OCI-M2 (cell line): ENCODE data around the gene MAN1B1.
"Not testable (repeated sequence)": the region's sequence is repeated elsewhere in the genome, so short reads cannot be mapped to it uniquely, and the experiment has no call there.

Experiments used
- DNase-seq: peaks from one replicate; lab custom pipeline; 2025; ENCODE audit not compliant: unreplicated experiment; lab: John Stamatoyannopoulos, UW

MAN1B1 gene

DNA sequence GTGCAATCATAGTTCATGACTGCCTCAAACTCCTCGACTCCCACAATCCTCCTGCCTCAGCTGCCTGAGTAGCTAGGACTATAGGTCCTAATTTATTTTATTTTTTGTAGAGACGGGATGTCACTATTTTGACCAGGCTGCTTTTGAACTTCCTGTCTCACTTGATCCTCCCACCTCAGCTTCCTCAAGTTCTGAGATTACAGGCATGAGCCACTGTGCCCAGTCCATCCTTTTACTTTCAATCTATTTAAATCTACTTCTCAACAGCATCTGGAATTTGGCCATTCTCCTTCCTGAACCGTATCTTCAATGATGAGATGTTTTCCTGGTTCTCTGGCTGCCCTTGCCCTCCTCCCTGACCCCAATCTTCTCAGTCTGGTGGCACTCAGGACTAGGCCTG is 40.0 kb downstream of the MAN1B1 start:
- DNase-seq: no peak

DNA sequence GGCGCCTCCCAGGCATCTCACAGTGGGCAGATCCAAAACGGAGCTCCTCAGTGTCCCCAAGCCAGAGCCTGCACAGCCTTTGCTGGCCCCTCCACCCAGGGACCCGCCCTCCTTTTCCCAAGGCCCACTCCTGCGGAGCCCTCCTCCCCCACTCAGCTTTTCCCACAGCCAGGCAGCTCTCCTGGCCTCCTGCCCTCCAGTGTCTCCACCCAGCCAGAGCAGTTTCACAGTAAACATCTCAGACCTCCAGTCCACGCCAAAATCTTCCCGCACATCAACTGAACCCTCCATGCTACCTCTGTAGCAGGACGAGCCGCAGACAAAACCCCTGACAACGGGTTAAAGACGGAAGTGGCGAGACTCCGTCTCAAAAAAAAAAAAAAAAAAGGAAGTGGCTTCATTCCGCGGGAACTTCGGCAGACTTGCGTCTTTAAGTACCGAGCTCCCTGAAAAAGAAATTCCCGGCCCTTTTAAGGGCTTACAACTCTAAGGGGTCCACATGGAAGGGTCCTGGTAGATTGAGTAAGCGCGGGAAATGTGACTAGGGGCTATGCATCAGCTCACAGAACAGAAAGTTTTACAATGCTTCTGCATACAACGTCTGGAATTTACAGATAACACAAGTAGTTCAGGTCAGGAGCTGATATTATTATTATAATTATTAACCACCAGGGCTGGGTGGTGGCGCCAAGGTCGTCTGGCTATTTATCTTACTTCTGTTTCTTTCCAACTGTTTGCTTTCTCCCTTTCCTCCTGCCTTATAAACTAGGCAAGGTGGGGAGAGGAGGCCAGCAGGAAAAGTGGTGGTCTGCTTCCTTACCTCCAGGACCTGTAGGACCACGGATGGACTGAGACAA is 40.7 kb downstream of the MAN1B1 start:
- DNase-seq: peak; percentile 43

DNA sequence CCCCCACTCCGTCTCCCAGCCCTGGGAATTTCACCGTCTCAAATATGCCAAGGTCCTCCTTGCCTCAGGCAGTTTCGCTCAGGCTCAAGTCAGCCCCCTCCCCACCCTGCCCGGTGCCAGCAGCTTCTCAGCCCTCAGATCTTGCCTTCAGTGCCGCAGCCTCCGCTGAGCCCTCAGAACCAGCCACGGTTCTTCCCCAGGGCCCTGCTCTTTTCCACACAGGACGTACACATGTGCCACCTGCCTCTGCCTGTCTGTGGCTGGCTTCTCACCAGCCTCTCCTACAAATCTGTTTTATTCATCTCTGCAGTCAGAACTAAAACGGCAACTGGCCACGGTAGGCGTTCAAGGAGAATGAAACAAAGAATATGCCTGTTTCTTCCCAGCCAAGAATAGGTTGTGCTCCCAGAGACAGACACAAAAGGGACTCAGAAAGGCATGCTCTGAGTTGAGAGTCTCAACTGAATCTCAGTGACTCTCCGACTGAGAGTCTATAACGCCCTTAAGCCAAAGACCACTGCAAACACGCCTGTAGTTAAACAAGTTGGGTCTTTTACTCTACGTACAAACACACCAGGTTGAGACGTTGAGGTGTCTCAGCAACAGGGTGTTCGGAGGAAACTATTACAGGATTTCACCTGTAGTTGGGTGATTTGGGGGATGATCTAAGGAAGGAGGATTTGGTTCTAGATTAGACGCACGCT is 41.5 kb downstream of the MAN1B1 start:
- no peak for DNase-seq

DNA sequence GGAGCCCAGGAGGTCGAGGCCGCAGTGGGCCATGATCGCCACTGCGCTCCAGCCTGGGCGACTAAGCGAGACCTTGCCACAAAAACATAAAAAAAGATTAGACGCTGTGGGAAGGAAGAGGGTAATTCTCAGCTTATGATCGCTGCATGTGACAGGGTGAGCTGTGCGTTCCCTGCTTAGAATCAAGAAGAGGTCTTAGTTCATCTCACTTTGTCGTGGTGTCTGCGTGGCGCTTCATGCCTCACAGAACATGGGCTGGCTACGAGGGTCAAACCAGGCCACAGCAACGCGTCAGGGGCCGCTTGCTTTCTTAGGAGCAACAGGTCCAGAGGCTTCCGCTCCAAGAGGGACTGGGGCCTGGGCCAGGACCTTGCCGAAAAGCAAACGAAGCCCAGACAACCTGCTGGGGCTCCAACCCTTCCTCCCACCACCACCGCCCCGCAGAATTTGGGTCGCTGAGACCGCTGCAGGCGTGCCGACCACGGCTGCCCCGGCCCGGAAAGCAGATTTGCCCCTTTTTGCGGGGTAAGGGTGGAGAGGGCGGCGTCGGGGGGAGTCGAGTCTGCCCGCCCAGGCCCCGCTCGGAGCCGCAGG is 42.2 kb downstream of the MAN1B1 start:
- no peak for DNase-seq

DNA sequence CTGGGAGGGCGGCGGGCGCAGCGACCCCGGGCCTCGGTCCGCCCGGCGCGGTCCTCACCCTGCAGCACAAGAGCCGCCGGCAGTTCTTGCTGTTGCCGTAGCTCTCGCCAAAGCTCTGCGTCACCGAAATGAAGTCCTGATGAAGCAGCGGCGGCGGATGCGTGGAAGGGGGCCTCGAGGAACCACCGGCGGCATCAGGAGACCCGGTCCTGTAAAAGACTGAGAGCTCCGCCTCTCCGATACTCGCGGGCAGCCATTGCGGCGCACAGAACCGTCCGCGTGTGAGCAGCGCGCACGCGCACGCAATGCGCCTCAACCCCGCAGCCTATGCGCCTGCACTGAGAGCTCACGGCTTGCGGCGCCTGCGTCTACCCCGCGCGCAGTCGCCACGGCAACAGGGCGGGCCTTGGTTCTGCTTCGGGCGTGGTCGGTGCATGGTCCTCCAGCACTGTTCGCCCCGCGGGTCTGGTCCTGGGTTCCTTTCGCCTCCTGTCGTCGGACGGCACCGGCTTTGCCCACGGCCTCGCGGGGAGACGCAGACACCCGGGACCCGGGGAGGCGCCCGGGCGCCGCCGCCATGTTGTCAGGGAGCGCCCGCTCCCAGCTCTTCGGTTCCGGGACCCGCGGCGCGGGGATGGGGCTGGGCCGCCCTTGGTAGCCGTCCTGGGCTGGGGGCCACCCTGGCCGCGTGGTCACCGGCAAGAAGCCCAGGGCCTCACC is 42.8 kb downstream of the MAN1B1 start:
- peak; percentile 61 for DNase-seq

DNA sequence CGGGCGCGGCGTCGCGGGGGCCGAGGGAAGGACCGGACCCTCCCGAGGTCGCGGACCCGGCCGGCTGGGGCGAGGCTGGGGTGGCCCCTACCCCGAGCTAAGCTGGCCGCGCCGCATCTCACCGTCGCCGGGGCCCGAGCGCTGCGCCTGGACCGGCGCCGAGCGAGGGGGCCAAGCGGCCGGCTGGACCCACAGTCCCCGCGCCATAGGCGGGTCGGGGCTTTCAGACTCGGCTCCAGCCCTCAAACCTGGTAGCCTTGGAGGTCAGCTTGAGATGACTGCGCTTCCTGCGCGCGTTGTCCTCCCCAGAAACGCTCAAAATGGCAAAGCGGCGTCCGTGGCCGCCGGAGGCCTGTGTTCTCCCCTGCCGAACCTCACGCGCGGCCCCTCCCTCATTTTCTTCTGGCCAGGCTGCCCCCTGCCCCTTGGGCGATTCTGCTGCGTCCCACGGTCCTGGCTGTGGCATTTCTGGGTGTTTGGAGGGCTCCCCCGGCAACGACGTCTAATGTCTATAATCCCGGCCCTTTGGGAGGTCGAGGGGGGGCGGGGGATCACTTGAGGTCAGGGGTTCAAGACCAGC is 43.5 kb downstream of the MAN1B1 start:
- no peak for DNase-seq

DNA sequence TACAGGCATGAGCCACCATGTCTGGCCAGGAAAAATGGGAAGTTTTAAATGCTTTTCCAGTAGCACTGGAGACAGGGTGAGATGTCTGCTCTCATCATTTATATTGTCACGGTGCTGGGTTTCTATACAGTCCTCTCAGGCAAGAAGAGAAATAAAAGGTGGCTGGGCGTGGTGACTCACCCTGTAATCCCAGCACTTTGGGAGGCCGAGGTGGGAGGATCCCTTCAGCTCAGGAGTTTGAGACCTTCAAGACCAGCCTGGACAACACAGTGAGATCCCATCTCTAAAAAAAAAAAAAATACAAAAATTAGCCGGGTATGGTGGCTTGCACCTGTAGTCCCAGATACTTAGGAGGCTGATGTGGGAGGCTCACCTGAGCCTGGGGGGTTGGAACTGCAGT is 47.4 kb downstream of the MAN1B1 start:
- DNase-seq: no peak

DNA sequence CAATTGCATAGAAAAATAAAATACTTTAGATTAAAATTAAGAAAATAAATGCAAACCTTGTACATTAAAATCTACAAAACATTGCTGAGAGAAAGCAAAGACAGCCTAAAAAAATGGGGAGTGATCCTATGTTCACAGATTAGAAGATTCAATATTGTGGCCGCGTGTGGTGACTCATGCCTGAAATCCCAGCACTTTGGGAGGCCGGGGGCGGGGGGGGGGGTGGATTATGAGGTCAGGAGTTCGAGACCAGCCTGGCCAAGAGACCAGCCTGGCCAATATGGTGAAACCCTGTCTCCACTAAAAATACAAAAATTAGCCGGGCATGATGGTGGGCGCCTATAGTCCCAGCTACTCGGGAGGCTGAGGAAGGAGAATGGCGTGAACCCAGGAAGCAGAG is 48.4 kb downstream of the MAN1B1 start:
- not testable (repeated sequence) for DNase-seq

DNA sequence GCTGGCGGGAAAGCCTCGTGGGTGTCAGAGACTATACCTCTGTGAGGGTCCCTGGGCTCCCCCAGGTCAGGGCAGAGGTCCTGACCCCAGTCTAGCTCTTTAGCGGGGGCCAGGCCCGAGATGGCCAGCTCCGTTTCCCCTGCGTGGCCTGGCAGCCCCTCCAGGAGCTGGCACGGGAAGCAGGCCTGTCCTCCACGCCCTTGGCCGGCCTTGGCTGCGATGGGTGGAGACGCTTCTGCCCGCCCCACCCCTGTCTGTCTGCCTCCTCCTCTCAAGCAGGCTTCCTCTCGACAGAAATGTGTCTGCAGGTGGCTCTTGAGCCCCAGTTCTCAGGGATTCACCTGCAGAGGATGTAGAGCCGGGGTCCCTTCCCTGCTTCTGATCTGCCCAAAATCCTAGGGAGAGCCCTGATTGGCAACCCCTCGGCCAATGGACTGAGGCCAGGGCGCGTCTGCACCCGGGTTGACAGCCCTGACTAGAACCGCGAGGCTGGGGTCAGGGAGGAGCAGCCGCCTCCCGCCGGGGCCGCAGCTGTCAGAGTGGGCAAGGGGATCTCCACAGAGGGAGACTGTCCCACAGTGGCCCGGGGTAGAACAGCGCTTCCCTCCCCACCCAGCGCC is 49.6 kb downstream of the MAN1B1 start:
- no peak for DNase-seq

DNA sequence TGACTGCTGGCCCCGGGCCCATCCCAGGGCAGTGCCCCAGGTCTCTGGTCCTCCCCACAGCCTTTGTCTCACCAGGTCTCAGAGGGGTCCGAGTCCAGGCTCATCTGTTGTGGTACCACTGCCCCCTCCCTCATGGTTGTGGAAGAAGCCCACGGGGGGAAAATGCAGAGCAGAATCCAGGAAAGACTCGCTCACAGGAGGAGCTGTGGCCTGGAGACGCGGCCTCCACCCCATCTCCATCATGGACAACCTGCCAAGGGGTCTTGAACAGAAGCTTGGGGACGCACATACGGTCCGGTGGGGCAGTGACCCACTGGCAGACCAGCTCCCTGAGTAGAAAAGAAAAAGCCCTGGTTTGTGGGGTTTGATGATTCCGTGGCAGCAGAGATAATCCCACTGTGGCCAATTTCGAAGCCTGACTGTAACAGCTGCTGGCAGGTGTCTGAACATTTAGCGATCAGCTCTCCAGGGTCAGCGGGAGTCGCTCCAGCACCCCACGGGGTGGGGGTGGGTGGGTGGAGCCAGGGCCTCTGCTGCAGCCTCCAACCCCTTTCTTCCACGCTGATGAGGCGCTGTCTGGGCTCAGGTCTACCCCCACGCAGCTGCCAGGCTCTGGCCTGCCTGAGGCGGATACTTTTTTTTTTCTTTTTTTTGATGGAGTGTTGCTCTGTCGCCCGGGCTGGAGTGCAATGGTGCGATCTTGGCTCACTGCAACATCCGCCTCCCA is 50.3 kb downstream of the MAN1B1 start:
- DNase-seq: no peak

DNA sequence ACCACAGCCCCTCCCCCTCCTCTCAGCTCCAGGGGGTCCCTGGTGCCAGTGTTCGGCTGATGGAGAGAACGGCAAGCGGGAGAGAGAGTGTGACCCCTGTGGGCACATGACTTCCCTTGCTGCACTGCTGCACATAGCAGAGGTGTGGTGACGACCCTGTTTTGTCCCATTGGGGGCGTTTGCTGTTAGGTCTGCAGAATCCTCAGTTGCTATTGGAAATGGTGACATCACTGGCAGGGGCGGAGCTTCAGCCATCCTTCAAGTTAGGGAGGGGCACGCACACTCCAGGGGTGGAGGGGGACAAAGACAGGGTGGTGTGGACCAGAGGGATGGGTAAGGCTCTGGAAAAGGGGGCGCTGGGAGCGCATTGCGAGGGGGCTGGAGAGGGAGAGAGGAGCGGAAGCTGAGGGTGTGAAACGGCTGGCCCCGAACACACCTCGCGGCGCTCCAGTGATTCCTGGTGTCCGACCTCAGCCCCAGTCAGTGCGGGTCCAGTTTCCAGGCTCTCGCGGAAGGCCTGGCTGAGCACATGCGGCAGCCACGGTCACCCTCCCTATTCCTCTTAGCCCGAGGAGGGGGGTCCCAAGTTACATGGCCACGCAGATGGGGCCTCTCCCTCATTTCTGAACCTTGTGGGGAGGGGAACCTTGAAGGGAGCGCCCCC is 51.4 kb downstream of the MAN1B1 start:
- no peak for DNase-seq

DNA sequence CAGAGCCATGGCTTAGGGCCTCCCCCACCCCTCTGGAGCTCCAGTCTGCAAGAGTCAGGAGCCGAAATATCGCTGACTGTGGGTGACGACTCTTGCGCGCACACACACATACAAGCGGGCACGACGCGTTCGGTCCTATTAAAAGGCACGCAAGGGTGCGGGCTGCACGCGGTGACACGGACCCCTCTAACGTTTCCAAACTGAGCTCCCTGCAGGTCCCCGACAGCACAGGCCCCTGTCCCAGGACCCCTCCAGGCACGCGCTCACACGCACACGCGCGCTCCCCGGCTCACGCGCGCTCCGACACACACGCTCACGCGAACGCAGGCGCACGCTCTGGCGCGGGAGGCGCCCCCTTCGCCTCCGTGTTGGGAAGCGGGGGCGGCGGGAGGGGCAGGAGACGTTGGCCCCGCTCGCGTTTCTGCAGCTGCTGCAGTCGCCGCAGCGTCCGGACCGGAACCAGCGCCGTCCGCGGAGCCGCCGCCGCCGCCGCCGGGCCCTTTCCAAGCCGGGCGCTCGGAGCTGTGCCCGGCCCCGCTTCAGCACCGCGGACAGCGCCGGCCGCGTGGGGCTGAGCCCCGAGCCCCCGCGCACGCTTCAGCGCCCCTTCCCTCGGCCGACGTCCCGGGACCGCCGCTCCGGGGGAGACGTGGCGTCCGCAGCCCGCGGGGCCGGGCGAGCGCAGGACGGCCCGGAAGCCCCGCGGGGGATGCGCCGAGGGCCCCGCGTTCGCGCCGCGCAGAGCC is 52.1 kb downstream of the MAN1B1 start, which contains the start of gene GRIN1:
Gene GRIN1, plus strand, starts transcription at position 433 of the 746 bp plus-strand sequence. CDS start 333 bp downstream, outside the sequence.
- DNase-seq: no peak

DNA sequence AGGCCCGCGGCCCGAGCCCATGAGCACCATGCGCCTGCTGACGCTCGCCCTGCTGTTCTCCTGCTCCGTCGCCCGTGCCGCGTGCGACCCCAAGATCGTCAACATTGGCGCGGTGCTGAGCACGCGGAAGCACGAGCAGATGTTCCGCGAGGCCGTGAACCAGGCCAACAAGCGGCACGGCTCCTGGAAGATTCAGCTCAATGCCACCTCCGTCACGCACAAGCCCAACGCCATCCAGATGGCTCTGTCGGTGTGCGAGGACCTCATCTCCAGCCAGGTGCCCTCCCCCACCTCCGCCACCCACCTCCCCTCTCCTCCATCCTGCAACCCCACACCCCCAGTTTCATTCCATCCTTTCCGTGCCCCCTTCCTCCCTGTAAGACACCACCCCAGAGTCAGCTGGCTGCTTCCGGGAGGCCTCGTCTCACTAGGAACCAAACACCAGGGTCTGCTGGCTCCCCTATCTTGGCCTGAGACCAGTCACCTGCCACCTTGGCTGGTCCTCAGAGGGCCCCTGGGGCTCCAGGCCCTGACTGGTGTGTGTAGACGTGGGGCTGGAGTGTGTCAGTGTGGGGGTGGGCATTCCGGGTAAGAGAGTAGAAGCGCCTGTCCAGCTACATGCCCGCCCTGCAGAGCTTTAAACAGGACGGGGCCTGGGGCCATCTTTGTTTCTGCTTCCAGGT is 52.8 kb downstream of the MAN1B1 start:
- DNase-seq: no peak

DNA sequence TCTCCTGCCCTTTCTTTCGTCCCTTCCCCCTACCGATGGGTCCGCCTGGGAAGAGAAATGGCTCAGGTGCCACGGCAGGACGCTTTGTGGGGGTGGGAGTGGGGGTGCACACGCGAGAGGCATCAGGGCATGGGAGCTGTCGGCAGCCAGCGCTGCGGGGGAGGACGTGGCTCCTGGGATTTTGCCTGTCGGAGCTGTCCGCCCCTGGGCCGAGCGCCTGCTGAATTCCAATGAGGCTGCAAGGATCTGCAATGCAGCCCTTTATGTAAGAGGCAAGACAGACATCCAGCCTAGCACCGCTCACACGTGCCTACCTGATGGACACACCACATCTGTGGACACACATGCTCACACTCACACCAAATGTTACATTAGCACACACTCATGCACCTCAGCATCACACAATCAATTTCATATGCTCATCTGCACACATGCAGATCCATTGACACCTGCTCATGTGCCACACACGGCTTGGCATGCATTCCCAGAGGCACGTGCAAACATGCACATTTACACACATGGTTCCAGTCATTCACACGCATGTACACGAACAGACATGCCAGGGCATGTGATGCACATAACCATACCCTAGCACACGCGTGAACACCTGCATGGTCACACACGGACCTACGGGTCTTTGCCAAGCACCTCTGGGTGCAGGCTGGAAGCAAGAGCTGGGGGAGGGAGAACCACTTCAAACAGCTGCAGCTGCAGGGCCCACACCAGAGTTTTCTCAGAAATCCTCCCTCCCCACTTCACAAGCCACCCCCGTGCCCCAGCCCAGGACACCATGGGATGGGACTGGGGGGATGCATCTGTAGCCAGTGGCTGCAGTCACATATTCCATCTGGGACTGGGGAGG is 53.6 kb downstream of the MAN1B1 start:
- no peak for DNase-seq

DNA sequence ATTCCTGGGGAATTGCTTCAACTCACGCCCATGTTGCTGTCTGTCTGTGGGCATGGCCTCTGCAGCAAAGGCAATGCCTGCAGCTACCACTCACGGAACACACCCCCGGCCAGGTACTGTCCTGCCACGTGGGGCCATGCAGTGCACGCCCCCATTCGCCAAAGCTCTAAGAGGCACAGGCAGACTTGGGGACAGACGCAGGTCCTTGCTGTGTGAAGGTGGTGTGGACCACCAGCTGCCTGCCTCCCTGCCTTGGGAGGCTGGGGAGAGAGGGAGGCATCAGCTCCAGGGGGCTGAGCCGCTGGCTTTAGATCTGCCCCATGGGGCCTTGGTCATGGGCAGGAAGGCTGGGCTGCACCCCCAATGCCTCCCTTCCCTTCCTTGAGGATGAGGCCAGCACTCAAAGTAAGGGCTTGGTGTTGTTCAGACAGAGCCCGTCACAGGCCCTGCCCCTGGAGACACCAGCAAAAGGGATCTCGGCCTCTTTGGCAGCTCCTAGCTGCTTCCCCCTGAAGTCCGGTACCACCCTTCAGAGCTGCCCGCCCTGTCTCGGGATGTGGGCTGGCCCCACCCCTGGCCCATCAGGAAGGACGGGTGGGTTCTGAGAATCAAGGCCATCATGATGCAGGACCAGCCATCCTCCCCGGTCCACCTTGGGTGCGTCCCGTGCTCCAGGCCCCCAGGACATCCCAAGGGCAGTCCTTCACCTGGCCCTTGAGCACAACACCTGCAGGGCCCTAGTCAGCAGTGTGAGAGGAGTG is 54.4 kb downstream of the MAN1B1 start:
- DNase-seq: no peak
